MCF 10A (cell line): ENCODE measurements around the gene NHERF2. TPM values are rescaled to one million over a fixed set of nuclear protein-coding genes. Genes with fewer than 3 reads are reported as not detected.

ENCODE experiments used
- BruUV-seq: library from RNA; stranded (reverse); fragments of 400-500 nt; replicated peaks from 2 replicates; lab custom pipeline; 2021; lab: Mats Ljungman, UMichigan
- CTCF ChIA-PET: fragments of 300-600 bp; sonication (Branson Sonifier 250); formaldehyde crosslinking; extraction: SDS; loops from one replicate; lab custom pipeline; 2021; ENCODE audit warnings: antibody characterized with exemption, inconsistent platforms; lab: Yijun Ruan, JAX
- POLR2A ChIA-PET: fragments of 300-600, 350-650 bp; sonication (Branson Sonifier 250); formaldehyde crosslinking; extraction: SDS; loops from one replicate; lab custom pipeline; 2020; ENCODE audit warnings: antibody characterized with exemption, inconsistent platforms; lab: Yijun Ruan, JAX
- DNase-seq: peaks from one replicate; pipeline ENCODE4 v3.0.0-alpha.2; 2018; ENCODE audit not compliant: unreplicated experiment
- H3K27ac Mint-ChIP-seq: one replicate; pipeline ENCODE4 v1.8.0; 2022; ENCODE audit warnings: mild to moderate bottlenecking, low read depth, mixed read lengths; ENCODE audit not compliant: unreplicated experiment
- H3K27me3 Mint-ChIP-seq: one replicate; pipeline ENCODE4 v1.8.0; 2022; ENCODE audit warnings: mixed read lengths; ENCODE audit not compliant: insufficient read depth, unreplicated experiment
- H3K36me3 Mint-ChIP-seq: one replicate; pipeline ENCODE4 v1.8.0; 2022; ENCODE audit warnings: mild to moderate bottlenecking, moderate library complexity, mixed read lengths; ENCODE audit not compliant: insufficient read depth, unreplicated experiment
- H3K4me1 Mint-ChIP-seq: one replicate; pipeline ENCODE4 v1.8.0; 2022; ENCODE audit warnings: mixed read lengths; ENCODE audit not compliant: insufficient read depth, unreplicated experiment
- H3K4me3 Mint-ChIP-seq: one replicate; pipeline ENCODE4 v1.8.0; 2022; ENCODE audit warnings: mild to moderate bottlenecking, moderate library complexity, mixed read lengths; ENCODE audit not compliant: unreplicated experiment
- H3K9me3 Mint-ChIP-seq: one replicate; pipeline ENCODE4 v1.8.0; 2022; ENCODE audit warnings: mixed read lengths; ENCODE audit not compliant: unreplicated experiment
- intact Hi-C: fragments of 100-400 bp; cut with micrococcal nuclease; formaldehyde crosslinking; loops from 2 replicates; pipeline ENCODE4 v1.14.1; 2022
- total RNA-seq: library from RNA; stranded (reverse); gene quantifications from 2 replicates; pipeline ENCODE4 v1.2.3, GENCODE V29; 2022
- TF ChIP-seq, protein P1 (sequence below): fragments of 200-600 bp; IDR thresholded peaks from one replicate; pipeline ENCODE4 v1.8.0; 2022; ENCODE audit warnings: antibody characterized with exemption, mild to moderate bottlenecking; ENCODE audit not compliant: unreplicated experiment

The NHERF2 gene
- total RNA-seq, 1 experiment from 2014 or later: 14.5 TPM

DNA sequence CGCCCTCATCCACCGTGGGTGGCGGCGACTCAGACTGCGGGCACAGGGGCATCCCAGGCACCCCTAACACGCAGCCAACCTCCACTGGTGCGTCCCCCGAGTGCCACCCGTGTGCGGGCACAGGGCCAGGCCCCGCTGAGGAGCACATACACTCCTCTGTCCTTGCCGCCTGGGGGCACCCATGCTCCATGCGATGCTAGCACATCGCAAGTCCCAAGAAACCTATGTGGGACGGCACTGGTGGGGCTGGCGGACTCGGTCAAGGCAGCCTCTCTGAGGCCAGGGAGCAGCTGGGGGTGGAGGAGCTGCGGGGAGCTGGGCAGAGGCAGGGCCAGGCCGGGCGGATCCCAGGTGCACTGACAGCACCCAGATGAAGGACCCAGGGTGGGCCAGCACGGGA lies 21.1 kb upstream of the NHERF2 start:
- POLR2A ChIA-PET: interaction anchor here (1.0 to 4.2 kb wide), 4 partner anchors 9 to 41 kb away, joined by 3 to 41 read pairs (median 10); partner anchors contain the start of genes RPS2 and TBL3
- H3K4me1 Mint-ChIP-seq: peaks cover 17% of the 10 kb centered on the region
- H3K27me3 Mint-ChIP-seq: no peaks in the 10 kb centered on the region
- CTCF ChIA-PET: interaction anchor here (0.5 to 2.8 kb wide), 3 partner anchors 135 to 231 kb away, joined by 3 to 13 read pairs (median 4); no protein-coding TSS in a partner anchor
- no TSS peak for BruUV-seq
- peak overlapping the region; percentile 79 for H3K4me3 Mint-ChIP-seq
- no peaks in the 10 kb centered on the region for H3K9me3 Mint-ChIP-seq
- DNase-seq: no peak
- TF ChIP-seq, protein P1, sequence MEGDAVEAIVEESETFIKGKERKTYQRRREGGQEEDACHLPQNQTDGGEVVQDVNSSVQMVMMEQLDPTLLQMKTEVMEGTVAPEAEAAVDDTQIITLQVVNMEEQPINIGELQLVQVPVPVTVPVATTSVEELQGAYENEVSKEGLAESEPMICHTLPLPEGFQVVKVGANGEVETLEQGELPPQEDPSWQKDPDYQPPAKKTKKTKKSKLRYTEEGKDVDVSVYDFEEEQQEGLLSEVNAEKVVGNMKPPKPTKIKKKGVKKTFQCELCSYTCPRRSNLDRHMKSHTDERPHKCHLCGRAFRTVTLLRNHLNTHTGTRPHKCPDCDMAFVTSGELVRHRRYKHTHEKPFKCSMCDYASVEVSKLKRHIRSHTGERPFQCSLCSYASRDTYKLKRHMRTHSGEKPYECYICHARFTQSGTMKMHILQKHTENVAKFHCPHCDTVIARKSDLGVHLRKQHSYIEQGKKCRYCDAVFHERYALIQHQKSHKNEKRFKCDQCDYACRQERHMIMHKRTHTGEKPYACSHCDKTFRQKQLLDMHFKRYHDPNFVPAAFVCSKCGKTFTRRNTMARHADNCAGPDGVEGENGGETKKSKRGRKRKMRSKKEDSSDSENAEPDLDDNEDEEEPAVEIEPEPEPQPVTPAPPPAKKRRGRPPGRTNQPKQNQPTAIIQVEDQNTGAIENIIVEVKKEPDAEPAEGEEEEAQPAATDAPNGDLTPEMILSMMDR: no peak
- peaks cover 48% of the 10 kb centered on the region for H3K36me3 Mint-ChIP-seq
- intact Hi-C loops: no loop called here
- H3K27ac Mint-ChIP-seq: no peak overlapping the region

DNA sequence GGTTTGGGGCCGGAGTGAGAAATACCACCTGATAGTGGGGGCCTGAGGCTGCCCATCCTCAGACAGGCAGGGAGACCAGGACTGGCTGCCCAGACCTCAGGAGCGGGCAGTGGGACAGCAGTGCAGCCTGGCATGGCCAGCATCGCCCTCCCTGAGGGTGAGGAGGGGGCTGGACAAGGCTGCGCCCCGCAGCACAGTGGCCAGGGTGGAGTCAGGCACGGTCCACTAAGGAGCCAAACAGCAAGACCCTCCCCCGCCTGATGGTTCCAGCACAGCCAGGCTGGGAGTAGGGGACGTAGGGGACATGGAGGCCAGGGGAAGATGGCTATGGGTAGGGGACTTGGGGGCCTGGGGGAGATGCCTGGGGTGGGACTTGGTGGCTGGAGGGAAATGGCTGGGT lies 20.4 kb upstream of the NHERF2 start:
- intact Hi-C loops: no loop called here
- ChIA-PET POLR2A (interaction anchor here (1.4 to 4.2 kb wide), 2 partner anchors 11 to 34 kb away, joined by 3 to 41 read pairs; partner anchors contain the start of gene TBL3), CTCF (no interaction called here)
- BruUV-seq: no TSS peak
- Mint-ChIP-seq H3K27ac (peak overlapping the region; percentile 85), H3K9me3 (no peaks in the 10 kb centered on the region), H3K36me3 (peaks cover 41% of the 10 kb centered on the region), H3K4me1 (peaks cover 17% of the 10 kb centered on the region), H3K27me3 (no peaks in the 10 kb centered on the region), H3K4me3 (peak overlapping the region; percentile 79)
- TF ChIP-seq, protein P1: no peak
- no peak for DNase-seq

DNA sequence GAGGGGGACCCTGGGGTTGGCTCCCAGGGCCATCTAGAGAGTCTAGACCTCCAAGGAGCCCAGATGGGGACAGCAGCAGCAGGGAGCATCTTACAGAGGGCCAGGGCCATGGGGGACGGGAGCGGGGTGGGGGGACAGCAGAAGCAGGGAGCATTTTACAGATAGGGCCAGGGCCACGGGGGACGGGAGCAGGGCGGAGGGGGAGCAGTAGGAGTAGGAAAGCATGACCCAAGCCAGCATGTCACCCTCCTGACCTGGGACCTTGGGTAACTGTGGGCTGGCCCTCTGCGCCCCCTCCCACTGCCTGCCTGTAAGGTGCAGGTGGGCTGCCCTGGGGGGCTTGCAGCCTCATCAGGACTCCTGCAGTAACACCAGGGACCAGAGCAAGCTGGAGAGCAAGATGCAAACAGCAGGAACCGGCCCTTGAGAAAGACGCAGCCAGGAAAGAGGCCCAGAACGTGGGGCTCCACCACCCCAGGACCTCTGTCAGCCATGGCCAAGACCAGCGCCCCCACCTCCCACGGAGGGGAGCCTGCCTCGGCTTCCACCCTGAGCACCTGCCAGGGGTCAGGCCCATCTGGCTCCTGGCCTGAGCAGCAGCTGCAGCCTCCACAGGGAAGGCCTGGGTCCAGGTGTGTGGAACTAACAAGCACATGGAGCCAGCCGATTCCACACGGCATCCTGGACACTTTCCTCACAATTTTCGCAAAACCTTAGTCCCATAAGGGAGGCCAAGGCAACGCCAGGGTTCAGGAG lies 19.4 kb upstream of the NHERF2 start:
- peaks cover 17% of the 10 kb centered on the region for H3K4me1 Mint-ChIP-seq
- TF ChIP-seq, protein P1: no peak
- DNase-seq: no peak
- intact Hi-C loops: no loop called here
- H3K4me3 Mint-ChIP-seq: peak overlapping the region; percentile 79
- H3K9me3 Mint-ChIP-seq: no peaks in the 10 kb centered on the region
- no peaks in the 10 kb centered on the region for H3K27me3 Mint-ChIP-seq
- BruUV-seq: no TSS peak
- H3K27ac Mint-ChIP-seq: peak overlapping the region; percentile 85
- CTCF ChIA-PET: interaction anchor here (0.8 to 1.8 kb wide), 4 partner anchors 40 to 150 kb away, joined by 3 to 9 read pairs (median 5); partner anchors contain the start of genes NTHL1, RPS2 and TSC2
- POLR2A ChIA-PET: interaction anchor here (0.6 to 4.2 kb wide), 35 partner anchors 8 to 525 kb away, joined by 3 to 72 read pairs (median 6); partner anchors contain the start of genes ECI1, FAHD1, GFER and HAGH
- peaks cover 38% of the 10 kb centered on the region for H3K36me3 Mint-ChIP-seq

DNA sequence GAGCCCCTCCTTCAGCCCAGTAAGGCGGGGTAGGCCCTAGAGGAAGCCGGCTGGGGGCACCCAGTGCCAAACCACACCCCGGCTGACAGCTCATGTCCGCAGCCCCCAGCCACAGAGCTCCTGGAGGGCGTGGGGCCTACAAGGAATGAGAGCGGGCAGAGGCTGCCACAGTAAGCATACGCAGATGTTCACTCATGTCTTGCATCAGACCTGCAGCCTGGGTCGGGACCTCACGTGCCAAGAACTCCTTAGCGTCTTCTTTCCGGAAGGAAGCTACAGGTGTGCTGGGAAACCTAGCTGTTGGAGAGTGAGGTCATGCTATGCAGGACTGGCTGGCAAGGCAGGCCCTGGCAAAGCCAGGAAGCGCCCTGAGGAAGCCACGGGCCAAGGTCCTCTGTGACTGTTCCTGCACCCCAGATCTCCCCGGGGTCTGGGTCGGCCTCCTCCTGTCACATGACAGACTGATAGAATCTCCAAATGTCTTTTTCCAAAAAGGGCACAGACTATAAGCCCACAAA lies 18.6 kb upstream of the NHERF2 start:
- POLR2A ChIA-PET: interaction anchor here (0.6 to 4.2 kb wide), 43 partner anchors 9 to 524 kb away, joined by 3 to 72 read pairs (median 4); partner anchors contain the start of genes ECI1, FAHD1, GFER and HAGH
- peaks cover 17% of the 10 kb centered on the region for H3K4me1 Mint-ChIP-seq
- TF ChIP-seq, protein P1: no peak
- TSS peak; percentile 62 for BruUV-seq
- CTCF ChIA-PET: interaction anchor here (0.7 to 1.8 kb wide), 6 partner anchors 19 to 178 kb away, joined by 3 to 9 read pairs (median 4); partner anchors contain the start of genes NTHL1, RPS2 and TSC2
- peak overlapping the region; percentile 79 for H3K4me3 Mint-ChIP-seq
- DNase-seq: peak; percentile 98
- peaks cover 32% of the 10 kb centered on the region for H3K36me3 Mint-ChIP-seq
- H3K27ac Mint-ChIP-seq: peak overlapping the region; percentile 85
- intact Hi-C loops: no loop called here
- no peaks in the 10 kb centered on the region for H3K27me3 Mint-ChIP-seq
- H3K9me3 Mint-ChIP-seq: no peaks in the 10 kb centered on the region
